HepG2 (cell line): ENCODE results near the gene GPX1. TPM values are rescaled to one million over a fixed set of nuclear protein-coding genes. Genes with fewer than 3 reads are reported as not detected.

Experiments used
- ATAC-seq: fragments of 200-7000 bp; cut with Tn5 transposase; 3 replicates; pipeline ENCODE4 v1.9.1; 2020; ENCODE audit warnings: mild to moderate bottlenecking, moderate library complexity
- BruUV-seq: library from RNA; stranded (reverse); fragments of 400-500 nt; replicated peaks from 2 replicates; lab custom pipeline; 2021; lab: Mats Ljungman, UMichigan
- CTCF ChIA-PET: fragments of 300-600 bp; formaldehyde crosslinking; extraction: SDS; loops from one replicate; lab custom pipeline; 2021; ENCODE audit warnings: low total read pairs, inconsistent platforms, low intra/inter-chr PET ratio; lab: Yijun Ruan, JAX
- POLR2A ChIA-PET: fragments of 350-600 bp; sonication (Branson Sonifier 250); formaldehyde crosslinking; loops from one replicate; lab custom pipeline; 2020; ENCODE audit warnings: antibody characterized with exemption, inconsistent platforms; lab: Yijun Ruan, JAX
- DNase-seq: peaks from one replicate; pipeline ENCODE4 v3.0.0-alpha.2; 2015; ENCODE audit warnings: low spot score
- FAIRE-seq: peaks from 3 replicates; lab custom pipeline; 2011; peaks lifted over from hg19 to GRCh38; lab: Jason Lieb, UNC
- H2AFZ ChIP-seq: one replicate; pipeline ENCODE4 v1.6.1; 2011; ENCODE audit warnings: low read length, inconsistent platforms
- H3K27ac ChIP-seq: fragments of 300-600 bp; 3 replicates; pipeline ENCODE4 v1.8.0; 2011; ENCODE audit warnings: mixed run types, mild to moderate bottlenecking, mixed read lengths, low read length, inconsistent platforms; ENCODE audit not compliant: insufficient read depth; ENCODE audit errors: extremely low read length
- H3K27me3 ChIP-seq, 2 experiments: fragments of 200-600 bp in 1 of 2; 2 replicates in 1 of 2; 3 replicates in 1 of 2; pipeline versions ENCODE4 v1.6.0 to v1.8.0; 2011; ENCODE audit warnings: low read length in 2 of 2, mild to moderate bottlenecking in 2 of 2, moderate library complexity in 2 of 2, inconsistent platforms in 1 of 2; ENCODE audit not compliant: insufficient read depth in 2 of 2, control insufficient read depth in 1 of 2
- H3K36me3 ChIP-seq, 2 experiments: fragments of 200-600 bp in 1 of 2; replicated peaks in 1 of 2; 2 replicates in 1 of 2; 3 replicates in 1 of 2; pipeline versions ENCODE4 v1.5.1 to v1.8.0; 2011; ENCODE audit warnings: low read length in 2 of 2, inconsistent platforms in 1 of 2; ENCODE audit not compliant: insufficient read depth in 2 of 2, control insufficient read depth in 1 of 2
- H3K4me1 ChIP-seq: 2 replicates; pipeline ENCODE4 v1.5.1; 2012; ENCODE audit warnings: low read length, inconsistent platforms; ENCODE audit not compliant: insufficient read depth
- H3K4me2 ChIP-seq: 2 replicates; pipeline ENCODE4 v1.6.0; 2011; ENCODE audit warnings: low read depth, low read length, inconsistent platforms
- H3K4me3 ChIP-seq, 3 experiments: fragments of 200-600 bp in 1 of 3; sonication (generic), shearing (Covaris generic) in 1 of 3; replicated peaks in 1 of 3; 2 replicates each; pipeline ENCODE4 v1.5.1; 2011 to 2016; ENCODE audit warnings: low read length in 3 of 3, inconsistent platforms in 2 of 3, low read depth in 2 of 3, mild to moderate bottlenecking in 2 of 3, control low read depth in 1 of 3, mixed read lengths in 1 of 3; ENCODE audit not compliant: insufficient read depth in 1 of 3
- H3K79me2 ChIP-seq: one replicate; pipeline ENCODE4 v1.6.1; 2011; ENCODE audit warnings: low read length, inconsistent platforms; ENCODE audit not compliant: insufficient read depth
- H3K9ac ChIP-seq: 2 replicates; pipeline ENCODE4 v1.6.0; 2011; ENCODE audit warnings: mild to moderate bottlenecking, low read depth, low read length, inconsistent platforms; ENCODE audit not compliant: insufficient read depth
- H3K9me3 ChIP-seq: 2 replicates; pipeline ENCODE4 v1.5.1; 2012; ENCODE audit warnings: mild to moderate bottlenecking, low read length
- H4K20me1 ChIP-seq: 2 replicates; pipeline ENCODE4 v1.6.0; 2011; ENCODE audit warnings: inconsistent platforms, mild to moderate bottlenecking, low read length, moderate library complexity; ENCODE audit not compliant: insufficient read depth
- CEBPB ChIP-seq: IDR thresholded peaks from 2 replicates; pipeline ENCODE4 v1.6.1; 2011; ENCODE audit warnings: low read depth, low read length, improper control_type of control experiment, borderline replicate concordance
- CEBPG ChIP-seq: IDR thresholded peaks from 2 replicates; pipeline ENCODE4 v1.6.1; 2016
- HNRNPH1 ChIP-seq: fragments of 200-400 bp; formaldehyde crosslinking; optimal IDR thresholded peaks from 2 replicates; pipeline ENCODE3; 2017; ENCODE audit warnings: mild to moderate bottlenecking, low read depth, low read length
- RNF219 ChIP-seq: sonication (generic); formaldehyde crosslinking; IDR thresholded peaks from 2 replicates; pipeline ENCODE4 v1.5.0; 2020; ENCODE audit warnings: mild to moderate bottlenecking, missing genetic modification reagents
- SIX1 ChIP-seq: sonication (generic); formaldehyde crosslinking; IDR thresholded peaks from 2 replicates; pipeline ENCODE4 v1.4.0; 2020; ENCODE audit warnings: missing genetic modification reagents, borderline replicate concordance
- SOX13 ChIP-seq, 3 experiments: fragments of 450-650 bp in 1 of 3; sonication (generic) in 1 of 3; formaldehyde crosslinking in 1 of 3; IDR thresholded peaks in 2 of 3; conservative IDR thresholded peaks in 1 of 3; 2 replicates each; pipeline versions ENCODE4 v1.5.0 to v1.6.1; 2016 to 2020; ENCODE audit warnings: antibody characterized with exemption in 1 of 3, mild to moderate bottlenecking in 1 of 3, missing compliant biosample characterization in 1 of 3, missing genetic modification reagents in 1 of 3, moderate library complexity in 1 of 3
- YY1 ChIP-seq: IDR thresholded peaks from 2 replicates; pipeline ENCODE4 v1.6.1; 2011; ENCODE audit warnings: low read length, low read depth, moderate library complexity, mild to moderate bottlenecking; ENCODE audit not compliant: insufficient read depth, insufficient replicate concordance
- ZBTB21 ChIP-seq: sonication (generic); formaldehyde crosslinking; IDR thresholded peaks from 2 replicates; pipeline ENCODE4 v1.4.0; 2020; ENCODE audit warnings: missing genetic modification reagents
- ZNF3 ChIP-seq: IDR thresholded peaks from 2 replicates; pipeline ENCODE4 v1.7.0; 2017; ENCODE audit warnings: inconsistent platforms
- ZNF335 ChIP-seq: sonication (generic); formaldehyde crosslinking; IDR thresholded peaks from 2 replicates; pipeline ENCODE4 v1.4.0; 2020; ENCODE audit warnings: missing genetic modification reagents
- ZNF770 ChIP-seq: sonication (generic); formaldehyde crosslinking; IDR thresholded peaks from 2 replicates; pipeline ENCODE4 v1.5.0; 2020; ENCODE audit warnings: mild to moderate bottlenecking, missing genetic modification reagents
- WGBS: methylation state at CpG from one replicate; pipeline ENCODE4 v1.1.6; 2017; ENCODE audit warnings: low lambda C conversion rate; 5-methylcytosine and 5-hydroxymethylcytosine counted together
- in situ Hi-C: cut with HindIII; loops from 2 replicates; pipeline ENCODE4 v1.10.0; 2017; ENCODE audit warnings: low pct_unique_long_range_greater_than_20kb; ENCODE audit not compliant: extremely low pct_ligation_motif_present
- intact Hi-C: fragments of 100-400 bp; cut with micrococcal nuclease; formaldehyde crosslinking; loops from one replicate; pipeline ENCODE4 v1.10.0; 2022; ENCODE audit not compliant: unreplicated experiment
- polyA plus RNA-seq, 8 experiments: library from polyadenylated mRNA; depleted of rRNA in 3 of 8; stranded (reverse) in 7 of 8; unstranded in 1 of 8; fragments of >200 nt; fragmentation: Illumina TruSeq in 4 of 8; extraction: Trizol in 4 of 8; gene quantifications; 2 replicates each; pipeline versions ENCODE4 v1.2.1 to v1.2.3, GENCODE V29; 2011 to 2016; ENCODE audit warnings: low read depth in 4 of 8, missing spikeins in 1 of 8, mixed read lengths in 1 of 8; ENCODE audit not compliant: insufficient read depth in 1 of 8
- total RNA-seq, 5 experiments: library from RNA; depleted of rRNA; stranded (reverse); fragments of >200 nt; fragmentation: Illumina TruSeq; extraction: Trizol; gene quantifications; 2 replicates each; pipeline ENCODE4 v1.2.3, GENCODE V29; 2016; ENCODE audit warnings: low read depth in 1 of 5

GPX1 gene
- total and polyA plus RNA-seq, 2 of the 13 experiments (the other 11 are each of a cell fraction or from before 2014, with no cell fraction given): 149 to 168 TPM

GRCh38 chr3:49377483-49377882 is 19.3 kb upstream of the GPX1 start:
- in situ Hi-C loops (no loop called here), intact Hi-C loops (no loop called here)
- CTCF ChIA-PET: no interaction called here
- Histone ChIP-seq H3K9ac (no peak overlapping the region), H3K4me1 (peaks cover 49% of the 10 kb centered on the region), H3K79me2 (peaks cover 86% of the 10 kb centered on the region), H3K27ac (no peak overlapping the region), H3K9me3 (no peaks in the 10 kb centered on the region), H3K27me3 (no peaks in the 10 kb centered on the region), H3K36me3 (peaks cover 6 to 31% of the 10 kb centered on the region in 2 experiments; a peak in 4 of 5 replicates), H2AFZ (no peak overlapping the region), H4K20me1 (peaks cover 24% of the 10 kb centered on the region), H3K4me3 (no peak overlapping the region), H3K4me2 (no peak overlapping the region)
- no peak for TF ChIP-seq HNRNPH1
- TF ChIP-seq ZNF335: no peak
- no peak for TF ChIP-seq ZBTB21
- TF ChIP-seq SIX1 (CRISPR knock-in tag): no peak
- TF ChIP-seq ZNF770 (CRISPR knock-in tag): peak; percentile 92
- no peak for TF ChIP-seq ZNF3 (CRISPR knock-in tag)
- no peak for TF ChIP-seq RNF219 (CRISPR knock-in tag)
- TF ChIP-seq SOX13 (IDR thresholded peaks at IDR 0.05): no peak
- no peak for TF ChIP-seq SOX13 (CRISPR knock-in tag; conservative IDR thresholded peaks at IDR 0.05 in 1 of 2, IDR thresholded peaks at IDR 0.05 in 1 of 2)
- TF ChIP-seq CEBPG (CRISPR knock-in tag): peak; percentile 52
- no peak for TF ChIP-seq YY1
- TF ChIP-seq CEBPB: peak; percentile 41; the same call in 1 of the 2 replicates
- no peak for FAIRE-seq
- 88% methylated on average over 1 of the region's 1 CpG for WGBS
- POLR2A ChIA-PET: interaction anchor here (1.3 kb wide), 1 partner anchor 38 kb away, joined by 5 read pairs; the partner anchor contains the start of gene USP4
- DNase-seq: no peak
- no peak for ATAC-seq
- BruUV-seq: no TSS peak
